Inferior parietal cortex (tissue), 1 donor: ENCODE data around the gene ERCC8.
"Not testable (repeated sequence)": the region's sequence is repeated elsewhere in the genome, so short reads cannot be mapped to it uniquely, and the experiment has no call there.

Source experiments
- DNase-seq: peaks from one replicate; pipeline ENCODE4 v3.0.0-alpha.2; 2016; ENCODE audit errors: extremely low spot score

The ERCC8 gene, protein sequence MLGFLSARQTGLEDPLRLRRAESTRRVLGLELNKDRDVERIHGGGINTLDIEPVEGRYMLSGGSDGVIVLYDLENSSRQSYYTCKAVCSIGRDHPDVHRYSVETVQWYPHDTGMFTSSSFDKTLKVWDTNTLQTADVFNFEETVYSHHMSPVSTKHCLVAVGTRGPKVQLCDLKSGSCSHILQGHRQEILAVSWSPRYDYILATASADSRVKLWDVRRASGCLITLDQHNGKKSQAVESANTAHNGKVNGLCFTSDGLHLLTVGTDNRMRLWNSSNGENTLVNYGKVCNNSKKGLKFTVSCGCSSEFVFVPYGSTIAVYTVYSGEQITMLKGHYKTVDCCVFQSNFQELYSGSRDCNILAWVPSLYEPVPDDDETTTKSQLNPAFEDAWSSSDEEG

GRCh38 chr5:60944904-60945812 lies at the start of gene ERCC8, which contains the start of gene NDUFAF2:
Gene ERCC8 (minus strand): TSS chr5:60945070. CDS start chr5:60945008, 62 bp downstream.
Gene NDUFAF2 (plus strand): TSS chr5:60945205. CDS start chr5:60945256, 51 bp downstream.
- peak; percentile 96 for DNase-seq

GRCh38 chr5:60993875-60994571 lies 49.2 kb upstream of the ERCC8 start:
- no peak for DNase-seq

GRCh38 chr5:60993425-60993824 lies 48.6 kb upstream of the ERCC8 start:
- DNase-seq = no peak

DNA sequence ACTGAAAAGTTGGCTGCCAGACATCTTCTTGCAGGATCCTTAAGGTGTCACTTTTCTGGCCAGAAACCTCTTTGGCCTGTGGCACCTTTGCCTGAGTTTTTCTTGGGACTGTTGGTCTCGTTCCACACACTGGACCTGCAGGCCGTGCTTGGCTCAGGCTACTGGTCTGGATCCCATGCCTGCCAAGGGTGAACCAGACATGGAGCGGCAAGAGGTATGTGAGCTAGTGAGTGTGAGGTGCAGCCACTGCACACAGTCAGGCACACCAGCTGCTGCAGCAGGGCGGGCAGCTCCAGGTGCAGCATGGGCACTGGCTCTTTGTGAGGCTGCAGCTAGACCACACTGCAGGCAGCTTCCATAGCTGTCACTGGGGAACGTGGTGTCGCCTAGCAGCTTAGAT lies 48.0 kb upstream of the ERCC8 start:
- no peak for DNase-seq

DNA sequence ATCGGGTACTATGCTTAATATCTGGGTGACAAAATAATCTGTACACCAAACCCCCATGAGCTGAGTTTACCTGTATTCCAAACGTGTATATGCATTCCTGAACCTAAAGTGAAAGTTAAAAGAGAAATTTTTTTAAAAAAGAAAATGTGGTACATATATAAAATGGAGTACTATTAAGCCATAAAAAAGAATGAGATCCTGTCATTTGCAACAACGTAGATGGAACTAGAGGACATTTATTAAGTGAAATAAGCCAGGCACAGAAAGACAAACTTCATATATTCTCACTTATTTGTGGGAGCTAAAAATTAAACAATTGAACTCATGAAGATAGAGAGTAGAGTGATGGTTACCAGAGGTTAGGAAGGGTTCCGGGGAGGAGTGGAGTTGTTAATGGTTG lies 44.9 kb upstream of the ERCC8 start:
- DNase-seq = no peak

- not testable (repeated sequence) for DNase-seq
Observed at GRCh38 chr5:60982127-60982526, 37.3 kb upstream of the ERCC8 start.

DNA sequence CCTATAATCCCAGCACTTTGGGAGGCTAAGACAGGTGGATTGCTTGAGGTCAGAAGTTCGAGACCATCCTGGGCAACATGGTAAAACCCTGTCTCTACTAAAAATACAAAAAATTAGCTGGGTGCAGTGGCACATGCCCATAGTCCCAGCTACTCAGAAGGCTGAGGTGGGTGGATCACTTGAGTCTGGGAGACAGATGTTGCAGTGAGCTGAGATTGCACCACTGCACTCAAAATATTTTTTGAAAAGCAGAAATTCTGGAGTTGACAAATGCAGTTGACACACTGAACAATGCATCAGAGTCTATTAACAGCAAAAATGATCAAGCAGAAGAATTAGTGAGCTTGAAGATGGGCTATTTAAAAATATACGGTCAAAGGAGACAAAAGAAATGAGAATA lies 35.6 kb upstream of the ERCC8 start:
- no peak for DNase-seq

- DNase-seq = no peak
Observed at GRCh38 chr5:60978968-60979367, 34.1 kb upstream of the ERCC8 start.

- DNase-seq = no peak
Observed at GRCh38 chr5:60977956-60978737, 33.3 kb upstream of the ERCC8 start.

DNA sequence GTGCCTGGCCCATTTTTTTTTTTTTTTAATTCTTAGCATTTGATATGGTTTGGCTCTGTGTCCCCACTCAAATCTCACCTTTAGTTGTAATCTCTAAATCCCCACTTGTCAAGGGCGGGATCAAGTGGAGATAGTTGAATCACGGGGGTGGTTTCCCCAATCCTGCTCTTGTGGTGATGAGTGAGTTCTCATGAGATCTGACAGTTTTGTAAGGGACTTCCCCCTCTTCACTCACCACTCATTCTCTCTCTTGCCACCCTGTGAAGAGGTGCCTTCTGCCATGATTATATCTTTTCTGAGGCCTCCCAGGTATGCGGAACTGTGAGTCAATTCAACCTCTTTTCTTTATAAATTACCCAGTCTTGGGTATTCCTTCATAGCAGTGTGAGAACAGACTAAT lies 27.4 kb upstream of the ERCC8 start:
- no peak for DNase-seq

GRCh38 chr5:60961685-60962084 lies 16.8 kb upstream of the ERCC8 start:
- DNase-seq = no peak

GRCh38 chr5:60960591-60960990 lies 15.7 kb upstream of the ERCC8 start:
- DNase-seq = no peak

- DNase-seq = peak; percentile 74
Observed at GRCh38 chr5:60959156-60959555, 14.3 kb upstream of the ERCC8 start.

DNA sequence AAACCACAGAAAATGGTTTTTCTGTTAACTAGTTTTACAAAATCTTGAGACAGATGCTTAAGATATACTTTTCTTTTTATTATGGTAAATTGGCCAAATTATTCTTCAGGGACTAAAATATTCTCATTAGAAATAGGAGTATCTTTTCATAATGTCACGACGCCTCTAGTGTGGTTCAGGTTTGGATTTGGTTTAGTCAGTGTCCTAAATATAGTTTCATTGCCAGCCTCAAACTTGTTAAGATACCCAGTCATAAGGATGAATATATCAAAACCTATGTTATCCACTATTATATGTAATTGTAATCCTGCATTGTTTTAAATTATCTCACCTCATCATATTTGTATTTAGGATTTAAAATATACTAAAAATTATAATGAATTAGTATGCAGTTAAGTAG lies 13.8 kb upstream of the ERCC8 start:
- no peak for DNase-seq

GRCh38 chr5:60958088-60958487 lies 13.2 kb upstream of the ERCC8 start:
- no peak for DNase-seq

- DNase-seq = no peak
Observed at GRCh38 chr5:60955239-60955638, 10.4 kb upstream of the ERCC8 start.

GRCh38 chr5:60948738-60949137 lies 3.9 kb upstream of the ERCC8 start:
- DNase-seq = no peak

- peak; percentile 45 for DNase-seq
Observed at GRCh38 chr5:60945813-60946187, 930 bp upstream of the ERCC8 start.

- no peak for DNase-seq
Observed at GRCh38 chr5:60943624-60944023, 1.2 kb downstream of the ERCC8 start.

- DNase-seq = no peak
Observed at GRCh38 chr5:60929024-60929423, 15.8 kb downstream of the ERCC8 start.

GRCh38 chr5:60927450-60927849 lies 17.4 kb downstream of the ERCC8 start:
- no peak for DNase-seq
